Heart right ventricle (tissue), 16 donors: ENCODE measurements around the gene ABI3BP. TPM values are rescaled to one million over a fixed set of nuclear protein-coding genes. Genes with fewer than 3 reads are reported as not detected.

Experiments
- ATAC-seq, 8 donors: fragments of 200-7000 bp; cut with Tn5 transposase; one replicate each; pipeline ENCODE4 v1.9.1; 2020; ENCODE audit warnings: mild to moderate bottlenecking in 8 of 8, moderate library complexity in 8 of 8, moderate number of reproducible peaks in 1 of 8
- DNase-seq, 2 donors: peaks; one replicate each; pipeline ENCODE4 v3.0.0-alpha.2; 2020
- H3K27ac ChIP-seq, 10 donors: fragments of 200-600 bp; sonication (generic) in 2 of 10; one replicate each; pipeline versions ENCODE4 v1.5.0 to v1.8.0; 2020 to 2022; ENCODE audit warnings: mild to moderate bottlenecking in 3 of 10
- H3K27me3 ChIP-seq, 7 donors: fragments of 200-600 bp; one replicate each; pipeline ENCODE4 v1.8.0; 2021 to 2022; ENCODE audit warnings: mild to moderate bottlenecking in 2 of 7
- H3K36me3 ChIP-seq, 9 donors: fragments of 200-600 bp; sonication (generic) in 1 of 9; one replicate each; pipeline versions ENCODE4 v1.5.0 to v1.8.0; 2020 to 2022; ENCODE audit warnings: mild to moderate bottlenecking in 2 of 9
- H3K4me1 ChIP-seq, 9 donors: fragments of 200-600 bp; sonication (generic) in 1 of 9; one replicate each; pipeline versions ENCODE4 v1.5.0 to v1.8.0; 2020 to 2022; ENCODE audit warnings: mild to moderate bottlenecking in 4 of 9
- H3K4me3 ChIP-seq, 10 donors: fragments of 200-600 bp; sonication (generic) in 2 of 10; one replicate each; pipeline versions ENCODE4 v1.5.0 to v1.8.0; 2020 to 2022; ENCODE audit warnings: mild to moderate bottlenecking in 7 of 10, moderate library complexity in 2 of 10
- H3K9me3 ChIP-seq, 11 donors: fragments of 200-600 bp in 10 of 11; sonication (generic) in 2 of 11; one replicate each; pipeline versions ENCODE4 v1.5.0 to v1.8.0; 2013 to 2022; ENCODE audit warnings: mild to moderate bottlenecking in 2 of 11, control low read depth in 1 of 11, moderate library complexity in 1 of 11
- WGBS, 2 donors: extraction: QIAGEN DNeasy Blood & Tissue Kit; methylation state at CpG; one replicate each; pipeline ENCODE4 v1.1.7; 2013; ENCODE audit warnings: inconsistent platforms in 1 of 2; 5-methylcytosine and 5-hydroxymethylcytosine counted together
- intact Hi-C, 10 donors: fragments of 100-400 bp; cut with DNase I; formaldehyde crosslinking; loops; one replicate each; pipeline versions ENCODE4 v1.11.1 to v1.14.2; 2022
- polyA plus RNA-seq, 2 donors: library from polyadenylated mRNA; stranded (reverse); fragments of 200-250 nt; gene quantifications; one replicate each; pipeline ENCODE4 v1.2.3, GENCODE V29; 2013
- total RNA-seq, 10 donors: library from RNA; stranded (reverse); fragmentation: NEBNext Ultra II Directional in 3 of 10; extraction: Animal tissue kit (Norgen Biotek cat#: 25700) in 3 of 10; gene quantifications; one replicate each; pipeline versions ENCODE4 v1.2.1 to v1.2.4, GENCODE V29; 2021 to 2023
- TF ChIP-seq, protein P1 (sequence below), 9 donors: fragments of 200-600 bp; sonication (generic) in 2 of 9; IDR thresholded peaks; one replicate each; pipeline versions ENCODE4 v1.5.0 to v1.8.0; 2021 to 2022; ENCODE audit warnings: antibody characterized with exemption in 9 of 9, mild to moderate bottlenecking in 5 of 9, moderate library complexity in 1 of 9
- donor health status: Arrhythmogenic right ventricular cardiomyopathy.
- donor health status: ischemic (EF 13 %, LVEDD 7.1; RV severe dilation, severe dysfunction).
- donor health status: healthy with polysubstance abuse.
- donor health status: DM: no; HTN: yes; CAD: no.
- donor health status: DM: no; HTN: no; CAD: no.
- donor health status: ischemic (EF 25% LVEDD 6.9; RV normal size, moderate dysfunction).
- donor health status: ischemic (EF 25% LVEDD 5.7; RV mildly dilated, moderate dysfunction).
- donor health status: healthy.
- donor health status: DM: yes; HTN: yes; CAD: no.
- donor health status: Ischemic cardiomyopathy.
- donor health status: ischemic (EF 35%, LVEDD 5.7; RV mildly dilated, moderate dysfunction).
- donor health status: nonischemic (EF 11% LVEDD 7.7; RV severe dilation, severe dysfunction).
- donor health status: DM: yes; HTN: yes; CAD: no.
- donor health status: PGD.
- donor health status: ischemic (EF 29% LVEDD 5.4; RV normal size, mild dysfunction).
- donor health status: nonischemic (EF 23%, LVEDD 6.1; RV moderate dilation, normal function).

The ABI3BP gene
- total and polyA plus RNA-seq, 12 donors, result 11.7 to 90.2 (median 26.5) TPM

DNA sequence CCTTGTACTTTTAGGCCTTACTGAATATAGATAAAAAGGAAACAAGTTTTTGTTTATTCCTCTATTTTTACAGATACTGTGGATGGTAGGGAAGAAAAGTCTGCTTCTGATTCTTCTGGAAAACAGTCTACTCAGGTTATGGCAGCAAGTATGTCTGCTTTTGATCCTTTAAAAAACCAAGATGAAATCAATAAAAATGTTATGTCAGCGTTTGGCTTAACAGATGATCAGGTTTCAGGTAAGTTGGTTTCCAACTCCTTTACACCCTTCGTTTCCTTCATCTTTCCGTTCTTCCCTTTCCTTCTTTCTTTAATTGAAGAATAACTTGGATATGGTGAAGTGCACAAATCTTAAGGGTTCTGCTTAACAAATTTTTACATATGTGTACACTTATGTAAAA is 260.8 kb downstream of the ABI3BP start:
- Histone ChIP-seq H3K4me3 (no peak overlapping the region), H3K27me3 (no peaks in the 10 kb centered on the region), H3K27ac (no peak overlapping the region), H3K4me1 (peaks cover 0 to 36% (median 13%) of the 10 kb centered on the region in 9 donors), H3K36me3 (peaks cover 0 to 100% (median 46%) of the 10 kb centered on the region in 9 donors), H3K9me3 (no peaks in the 10 kb centered on the region)
- no peak for DNase-seq
- 93% methylated on average over 3 of the region's 3 CpGs for WGBS, 2 donors
- TF ChIP-seq, protein P1, sequence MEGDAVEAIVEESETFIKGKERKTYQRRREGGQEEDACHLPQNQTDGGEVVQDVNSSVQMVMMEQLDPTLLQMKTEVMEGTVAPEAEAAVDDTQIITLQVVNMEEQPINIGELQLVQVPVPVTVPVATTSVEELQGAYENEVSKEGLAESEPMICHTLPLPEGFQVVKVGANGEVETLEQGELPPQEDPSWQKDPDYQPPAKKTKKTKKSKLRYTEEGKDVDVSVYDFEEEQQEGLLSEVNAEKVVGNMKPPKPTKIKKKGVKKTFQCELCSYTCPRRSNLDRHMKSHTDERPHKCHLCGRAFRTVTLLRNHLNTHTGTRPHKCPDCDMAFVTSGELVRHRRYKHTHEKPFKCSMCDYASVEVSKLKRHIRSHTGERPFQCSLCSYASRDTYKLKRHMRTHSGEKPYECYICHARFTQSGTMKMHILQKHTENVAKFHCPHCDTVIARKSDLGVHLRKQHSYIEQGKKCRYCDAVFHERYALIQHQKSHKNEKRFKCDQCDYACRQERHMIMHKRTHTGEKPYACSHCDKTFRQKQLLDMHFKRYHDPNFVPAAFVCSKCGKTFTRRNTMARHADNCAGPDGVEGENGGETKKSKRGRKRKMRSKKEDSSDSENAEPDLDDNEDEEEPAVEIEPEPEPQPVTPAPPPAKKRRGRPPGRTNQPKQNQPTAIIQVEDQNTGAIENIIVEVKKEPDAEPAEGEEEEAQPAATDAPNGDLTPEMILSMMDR (IDR thresholded peaks at IDR 0.05), result no peak
- no peak for ATAC-seq
- intact Hi-C loops, result no loop called here

DNA sequence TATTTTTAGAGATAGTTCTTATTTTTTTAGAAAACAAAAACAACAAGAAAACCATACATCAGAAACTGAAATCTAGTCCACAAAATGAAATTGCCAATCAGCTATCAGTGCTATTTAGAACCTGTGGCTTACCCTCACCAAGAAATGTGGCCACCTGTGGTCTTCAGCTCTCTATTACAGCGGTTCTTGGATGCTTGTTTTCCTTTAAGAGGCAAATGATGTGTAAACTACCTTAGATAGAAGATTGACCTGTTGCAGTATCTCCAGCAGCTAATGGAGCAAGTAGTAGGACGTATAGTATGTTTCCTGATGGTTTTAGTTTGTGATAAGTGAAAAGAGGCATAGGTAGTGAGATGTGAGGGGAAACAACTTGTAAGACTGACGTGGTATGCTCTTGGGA is 262.7 kb downstream of the ABI3BP start:
- Histone ChIP-seq H3K27me3 (no peaks in the 10 kb centered on the region), H3K9me3 (no peaks in the 10 kb centered on the region), H3K4me3 (no peak overlapping the region), H3K36me3 (peaks cover 0 to 98% (median 33%) of the 10 kb centered on the region in 9 donors), H3K4me1 (peaks cover 0 to 49% (median 16%) of the 10 kb centered on the region in 9 donors), H3K27ac (no peak overlapping the region)
- WGBS, 2 donors, result 50 to 55% methylated on average over 3 of the region's 3 CpGs
- DNase-seq (no peak), ATAC-seq (no peak)
- intact Hi-C loops, result no loop called here
- TF ChIP-seq, protein P1 (IDR thresholded peaks at IDR 0.05), result no peak

DNA sequence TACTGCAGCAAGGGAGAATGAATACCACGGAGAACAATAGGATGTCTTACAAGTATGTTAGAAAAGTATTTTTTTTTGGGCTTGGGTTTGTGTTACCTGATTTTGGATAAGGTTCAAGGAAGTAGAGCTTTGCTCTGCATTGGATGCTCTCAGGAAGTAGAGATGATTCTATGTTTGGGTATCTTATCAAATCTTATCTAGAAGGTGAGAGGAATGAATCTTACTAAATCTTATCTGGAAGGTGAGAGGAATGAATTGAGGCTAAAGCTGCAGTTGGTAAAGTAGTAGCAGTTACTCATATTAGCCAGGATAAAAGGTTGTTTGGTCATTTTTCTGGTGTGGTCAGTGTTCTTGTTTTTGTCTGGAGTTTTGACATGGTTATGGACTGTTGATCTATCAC is 266.5 kb downstream of the ABI3BP start:
- TF ChIP-seq, protein P1 (IDR thresholded peaks at IDR 0.05), result no peak
- ATAC-seq (no peak), DNase-seq (no peak)
- no peaks in the 10 kb centered on the region for H3K27me3 ChIP-seq
- no peaks in the 10 kb centered on the region for H3K9me3 ChIP-seq
- H3K36me3 ChIP-seq, result peaks cover 0 to 97% (median 23%) of the 10 kb centered on the region in 9 donors
- peaks cover 0 to 36% (median 11%) of the 10 kb centered on the region in 9 donors for H3K4me1 ChIP-seq
- no peak overlapping the region for H3K4me3 ChIP-seq
- intact Hi-C loops, result no loop called here
- peak overlapping the region in 1 of 10 donors; percentile 13 for H3K27ac ChIP-seq
- 89 to 90% methylated on average over 1 of the region's 1 CpG for WGBS, 2 donors

DNA sequence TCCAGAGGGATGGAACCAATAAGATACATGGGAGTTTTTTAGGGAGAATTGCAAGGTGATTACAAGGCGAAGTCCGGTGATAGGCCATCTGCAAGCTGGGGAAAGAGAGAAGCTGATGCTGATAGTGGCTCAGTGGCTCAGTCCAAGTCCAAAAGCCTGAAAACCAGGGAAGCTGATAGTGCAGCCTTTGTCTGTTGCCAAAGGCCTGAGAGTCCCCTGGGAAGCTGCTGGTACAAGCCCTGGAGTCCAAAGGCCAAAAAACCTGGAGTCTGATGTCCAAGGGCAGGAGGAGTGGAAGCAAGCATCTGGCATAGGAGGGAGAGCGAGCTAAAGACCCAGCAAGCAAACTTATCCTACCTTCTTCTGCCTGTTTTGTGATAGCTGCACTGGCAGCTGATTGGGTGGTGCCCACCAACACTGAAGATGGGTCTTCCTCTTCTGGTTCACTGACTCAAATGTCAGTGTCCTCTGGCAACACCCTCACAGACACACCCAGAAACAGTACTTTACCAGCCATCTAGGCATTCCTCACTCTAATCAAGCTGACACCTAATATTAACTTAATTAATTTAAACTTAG is 267.2 kb downstream of the ABI3BP start:
- TF ChIP-seq, protein P1 (IDR thresholded peaks at IDR 0.05), result no peak
- Histone ChIP-seq H3K27me3 (no peaks in the 10 kb centered on the region), H3K9me3 (no peaks in the 10 kb centered on the region), H3K4me3 (no peak overlapping the region), H3K36me3 (peaks cover 0 to 97% (median 29%) of the 10 kb centered on the region in 9 donors), H3K27ac (no peak overlapping the region), H3K4me1 (peaks cover 0 to 36% (median 11%) of the 10 kb centered on the region in 9 donors)
- intact Hi-C loops, result no loop called here
- DNase-seq (no peak), ATAC-seq (peak in 1 of 8 donors; percentile 33)
- WGBS, 2 donors, result 86 to 88% methylated on average over 3 of the region's 3 CpGs
